B cell (primary cell): Measurements from ENCODE around the gene CELF4. TPM values are rescaled to one million over a fixed set of nuclear protein-coding genes. Genes with fewer than 3 reads are reported as not detected.

ENCODE experiments used
- ATAC-seq: fragments of 200-7000 bp; cut with Tn5 transposase; one replicate; pipeline ENCODE4 v1.10.0; 2021; ENCODE audit warnings: low read depth, mild to moderate bottlenecking, moderate number of reproducible peaks, moderate library complexity
- CTCF ChIA-PET: fragments of 350-600 bp; sonication (Branson Sonifier 250); formaldehyde crosslinking; loops from one replicate; lab custom pipeline; 2021; ENCODE audit warnings: antibody characterized with exemption, inconsistent platforms; lab: Charles Lee
- POLR2A ChIA-PET: fragments of 350-600 bp; sonication (Branson Sonifier 250); formaldehyde crosslinking; loops from one replicate; lab custom pipeline; 2021; ENCODE audit warnings: antibody characterized with exemption; lab: Charles Lee
- DNase-seq: peaks from one replicate; pipeline ENCODE4 v3.0.0; 2013
- H2AFZ ChIP-seq: 2 replicates; pipeline ENCODE4 v1.6.1; 2012; ENCODE audit warnings: mild to moderate bottlenecking, low read depth, low read length; ENCODE audit not compliant: insufficient read depth, poor library complexity, severe bottlenecking
- H3K27ac ChIP-seq, 2 donors: 1 replicate in 1 of 2; 2 replicates in 1 of 2; pipeline ENCODE4 v1.5.1; 2012 to 2013; ENCODE audit warnings: low read length in 2 of 2, mild to moderate bottlenecking in 2 of 2, moderate library complexity in 1 of 2
- H3K27me3 ChIP-seq, 4 experiments: fragments of 200-600 bp in 1 of 4; sonication (generic) in 1 of 4; replicated peaks in 1 of 4; 1 replicate in 2 of 4; 2 replicates in 2 of 4; pipeline versions ENCODE4 v1.6.1 to v1.7.0; 2013 to 2016; ENCODE audit warnings: low read length in 3 of 4, mild to moderate bottlenecking in 2 of 4, mixed read lengths in 1 of 4, moderate library complexity in 1 of 4; ENCODE audit not compliant: insufficient read depth in 4 of 4, control insufficient read depth in 3 of 4; ENCODE audit errors: control extremely low read depth in 1 of 4
- H3K36me3 ChIP-seq, 2 experiments: replicated peaks in 1 of 2; 1 replicate in 1 of 2; 2 replicates in 1 of 2; pipeline versions ENCODE4 v1.6.1 to v1.7.1; 2013; ENCODE audit warnings: low read length in 1 of 2; ENCODE audit not compliant: insufficient read depth in 2 of 2, control insufficient read depth in 1 of 2; ENCODE audit errors: control extremely low read depth in 1 of 2, extremely low read depth in 1 of 2
- H3K4me1 ChIP-seq, 2 donors: fragments of 200-600 bp in 1 of 2; sonication (generic) in 1 of 2; 1 replicate in 1 of 2; 2 replicates in 1 of 2; pipeline versions ENCODE4 v1.5.1 to v1.6.1; 2013 to 2017; ENCODE audit warnings: low read length in 2 of 2; ENCODE audit not compliant: control insufficient read depth in 2 of 2, insufficient read depth in 2 of 2
- H3K4me2 ChIP-seq: replicated peaks from 2 replicates; pipeline ENCODE3; 2012; ENCODE audit warnings: mild to moderate bottlenecking, low read depth, low read length; ENCODE audit not compliant: poor library complexity, severe bottlenecking
- H3K4me3 ChIP-seq, 5 experiments: fragments of 200-600 bp in 1 of 5; sonication (generic) in 1 of 5; 1 replicate in 3 of 5; 2 replicates in 2 of 5; pipeline versions ENCODE4 v1.5.1 to v1.7.0; 2011 to 2016; ENCODE audit warnings: low read length in 4 of 5, mild to moderate bottlenecking in 4 of 5, low read depth in 2 of 5, control low read depth in 1 of 5, moderate library complexity in 1 of 5; ENCODE audit not compliant: insufficient read depth in 1 of 5; ENCODE audit errors: control extremely low read depth in 1 of 5, extremely low read depth in 1 of 5
- H3K79me2 ChIP-seq: fragments of 200-600 bp; sonication (generic); one replicate; pipeline ENCODE4 v1.6.0; 2016; ENCODE audit warnings: low read length; ENCODE audit not compliant: control insufficient read depth, insufficient read depth
- H3K9ac ChIP-seq: fragments of 200-600 bp; sonication (generic); 2 replicates; pipeline ENCODE4 v1.6.1; 2017; ENCODE audit warnings: mild to moderate bottlenecking, low read length, moderate library complexity
- H3K9me3 ChIP-seq, 3 donors: one replicate each; pipeline versions ENCODE4 v1.6.1 to v1.7.1; 2013; ENCODE audit warnings: low read length in 2 of 3; ENCODE audit not compliant: control insufficient read depth in 2 of 3, insufficient read depth in 1 of 3; ENCODE audit errors: control extremely low read depth in 1 of 3
- H4K20me1 ChIP-seq: 2 replicates; pipeline ENCODE4 v1.6.0; 2012; ENCODE audit warnings: mild to moderate bottlenecking, low read length; ENCODE audit not compliant: insufficient read depth, control insufficient read depth, poor library complexity, severe bottlenecking
- H3K27ac Mint-ChIP-seq: one replicate; pipeline ENCODE4 v1.8.0; 2021; ENCODE audit warnings: mixed read lengths
- H3K27me3 Mint-ChIP-seq: one replicate; pipeline ENCODE4 v1.8.0; 2021; ENCODE audit warnings: mixed read lengths
- H3K4me1 Mint-ChIP-seq: one replicate; pipeline ENCODE4 v1.8.0; 2021; ENCODE audit warnings: mixed read lengths
- H3K4me3 Mint-ChIP-seq: one replicate; pipeline ENCODE4 v1.8.0; 2021; ENCODE audit warnings: mixed read lengths
- H3K9me3 Mint-ChIP-seq: one replicate; pipeline ENCODE4 v1.8.0; 2022; ENCODE audit warnings: mixed read lengths; ENCODE audit not compliant: insufficient read depth
- CTCF ChIP-seq: fragments of 200-600 bp; IDR thresholded peaks from one replicate; pipeline ENCODE4 v1.8.0; 2022; ENCODE audit warnings: antibody characterized with exemption, mild to moderate bottlenecking
- EZH2 ChIP-seq: IDR thresholded peaks from 2 replicates; pipeline ENCODE4 v1.6.1; 2012; ENCODE audit warnings: borderline replicate concordance, low read depth, mild to moderate bottlenecking, moderate library complexity, low read length; ENCODE audit not compliant: insufficient read depth, poor library complexity, severe bottlenecking
- WGBS: methylation state at CpG from one replicate; pipeline ENCODE4 v1.1.5; 2013; ENCODE audit warnings: missing lambda C conversion rate; ENCODE audit not compliant: insufficient coverage; 5-methylcytosine and 5-hydroxymethylcytosine counted together
- intact Hi-C: fragments of 100-400 bp; cut with micrococcal nuclease; formaldehyde crosslinking; loops from one replicate; pipeline ENCODE4 v1.10.0; 2022
- polyA plus RNA-seq: library from polyadenylated mRNA; depleted of rRNA; stranded (reverse); fragments of >200 nt; gene quantifications from 2 replicates; pipeline ENCODE4 v1.2.3, GENCODE V29; 2012
- total RNA-seq, 2 donors: library from RNA; stranded (reverse); fragments of 120-200 nt in 1 of 2; gene quantifications; 1 replicate in 1 of 2; 2 replicates in 1 of 2; pipeline versions ENCODE4 v1.2.3 to v1.2.4, GENCODE V29; 2013 to 2022

The CELF4 gene
- total and polyA plus RNA-seq, 2 donors (not counting 1 experiment from before 2014, with no cell fraction given) = not detected

GRCh38 chr18:37299471-37300304 lies 265.9 kb downstream of the CELF4 start:
- TF ChIP-seq EZH2 (no peak), CTCF (no peak)
- no peaks in the 10 kb centered on the region for H3K79me2 ChIP-seq
- Mint-ChIP-seq H3K27ac (no peak overlapping the region), H3K4me3 (no peak overlapping the region), H3K4me1 (no peaks in the 10 kb centered on the region), H3K9me3 (no peaks in the 10 kb centered on the region), H3K27me3 (no peaks in the 10 kb centered on the region)
- 76% methylated on average over 5 of the region's 10 CpGs for WGBS
- H3K4me2 ChIP-seq = no peak overlapping the region
- POLR2A ChIA-PET = no interaction called here
- no peak overlapping the region for H3K27ac ChIP-seq
- H3K4me3 ChIP-seq = no peak overlapping the region
- no peaks in the 10 kb centered on the region for H3K4me1 ChIP-seq
- DNase-seq = no peak
- no peaks in the 10 kb centered on the region for H3K36me3 ChIP-seq
- no peaks in the 10 kb centered on the region for H4K20me1 ChIP-seq
- H3K27me3 ChIP-seq = no peaks in the 10 kb centered on the region
- H3K9me3 ChIP-seq = no peaks in the 10 kb centered on the region
- no peak overlapping the region for H3K9ac ChIP-seq
- no peak for ATAC-seq
- intact Hi-C loops = no loop called here
- CTCF ChIA-PET = no interaction called here
- no peak overlapping the region for H2AFZ ChIP-seq

GRCh38 chr18:37298816-37299215 lies 266.8 kb downstream of the CELF4 start:
- Histone ChIP-seq H3K27ac (no peak overlapping the region), H3K36me3 (no peaks in the 10 kb centered on the region), H3K4me2 (no peak overlapping the region), H4K20me1 (no peaks in the 10 kb centered on the region), H3K9me3 (no peaks in the 10 kb centered on the region), H3K27me3 (no peaks in the 10 kb centered on the region), H2AFZ (no peak overlapping the region), H3K9ac (no peak overlapping the region), H3K4me1 (no peaks in the 10 kb centered on the region), H3K79me2 (no peaks in the 10 kb centered on the region), H3K4me3 (no peak overlapping the region)
- intact Hi-C loops = no loop called here
- whole genome bisulfite sequencing = 92% methylated on average over 6 of the region's 6 CpGs
- Mint-ChIP-seq H3K4me3 (no peak overlapping the region), H3K9me3 (no peaks in the 10 kb centered on the region), H3K27me3 (no peaks in the 10 kb centered on the region), H3K27ac (no peak overlapping the region), H3K4me1 (no peaks in the 10 kb centered on the region)
- POLR2A ChIA-PET = no interaction called here
- no peak for DNase-seq
- no peak for ATAC-seq
- CTCF ChIA-PET = no interaction called here
- TF ChIP-seq CTCF (no peak), EZH2 (no peak)
